Measurements from ENCODE around the gene REEP3.
"Not testable (repeated sequence)": the region's sequence is repeated elsewhere in the genome, so short reads cannot be mapped to it uniquely, and the experiment has no call there.

Gene REEP3

DNA sequence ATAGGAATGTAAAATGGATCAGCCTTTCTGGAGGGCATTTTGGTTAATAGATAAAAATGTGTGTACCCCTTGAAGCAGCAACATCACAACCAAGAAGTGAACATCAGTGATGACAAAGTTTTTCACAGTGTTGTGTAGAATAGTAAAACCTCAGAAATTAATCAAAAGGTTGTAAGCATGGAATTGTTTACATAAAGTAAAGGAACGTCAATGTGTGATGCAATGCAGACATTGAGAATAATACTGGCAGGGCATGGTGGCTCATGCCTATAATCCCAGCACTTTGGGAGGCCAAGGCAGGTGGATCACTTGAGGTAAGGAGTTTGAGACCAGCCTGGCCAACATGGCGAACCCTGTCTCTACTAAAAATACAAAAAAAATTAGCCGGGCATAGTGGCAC lies 43.5 kb downstream of the REEP3 start:
- not testable (repeated sequence) for H3K27ac Mint-ChIP-seq; H3K27me3 Mint-ChIP-seq; H3K36me3 Mint-ChIP-seq (ENCODE audit: insufficient read depth); DNase-seq; H3K9me3 Mint-ChIP-seq; H3K4me3 Mint-ChIP-seq; ATAC-seq (replicated peaks)
- peaks cover 8 to 18% of the 10 kb centered on the region in 2 donors for H3K4me1 Mint-ChIP-seq (ENCODE audit: low read depth in 2 of 2)

DNA sequence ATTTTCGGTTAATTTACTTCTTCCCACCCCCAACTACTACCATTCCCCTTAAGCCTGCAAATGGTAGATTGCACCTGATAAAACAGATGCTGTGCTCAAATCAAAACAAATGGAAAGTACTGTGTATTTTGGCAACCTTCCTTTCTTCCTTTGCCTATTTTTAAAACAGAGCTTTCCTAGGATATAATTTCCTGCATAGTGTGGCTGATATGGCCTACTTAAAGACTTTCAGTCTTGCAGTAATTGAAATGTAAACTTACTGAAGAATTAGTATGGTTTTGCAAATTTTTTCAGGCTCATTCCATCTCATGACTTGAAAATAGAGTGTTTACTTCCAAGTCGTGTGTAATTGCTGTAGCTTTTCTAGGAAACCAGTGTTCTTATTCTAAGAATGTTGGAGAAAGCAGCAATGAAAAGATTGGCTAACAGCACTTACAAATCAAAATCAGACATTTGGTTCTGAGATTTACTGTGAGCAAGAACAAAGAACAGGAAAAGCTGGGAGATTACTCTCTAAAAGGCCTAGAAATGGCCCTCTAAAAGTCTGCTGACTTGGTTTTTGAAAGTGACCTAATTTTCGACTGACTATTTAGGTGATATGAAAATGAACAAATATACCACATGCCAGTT lies 52.0 kb downstream of the REEP3 start:
- peaks cover 7 to 9% of the 10 kb centered on the region in 2 donors for H3K4me1 Mint-ChIP-seq (ENCODE audit: low read depth in 2 of 2)

DNA sequence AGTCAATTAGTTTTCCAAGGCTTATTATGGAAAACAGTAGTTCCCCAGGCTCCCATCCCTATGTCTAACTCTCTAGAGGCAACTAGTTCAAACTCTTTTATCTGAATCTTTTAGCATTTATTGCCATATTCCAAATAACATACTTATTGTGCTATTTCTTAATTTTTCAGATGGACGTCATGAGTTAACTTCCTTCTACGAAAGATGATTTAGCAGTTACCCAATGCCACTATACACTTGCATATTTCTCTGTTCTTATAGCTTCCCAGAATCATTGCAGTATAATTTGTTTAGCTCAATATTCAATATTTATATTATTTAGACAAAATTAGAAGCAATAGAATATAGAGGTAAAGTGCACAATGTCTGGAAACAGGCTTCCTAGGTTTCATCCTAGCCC lies 52.8 kb downstream of the REEP3 start:
- no peaks in the 10 kb centered on the region for H3K36me3 Mint-ChIP-seq (ENCODE audit: insufficient read depth)
- no peak overlapping the region for H3K4me3 Mint-ChIP-seq
- DNase-seq (no peak), ATAC-seq (replicated peaks) (no peak)
- H3K9me3 Mint-ChIP-seq = no peaks in the 10 kb centered on the region
- H3K27me3 Mint-ChIP-seq = no peaks in the 10 kb centered on the region
- peaks cover 7 to 9% of the 10 kb centered on the region in 2 donors for H3K4me1 Mint-ChIP-seq (ENCODE audit: low read depth in 2 of 2)
- peak overlapping the region in 1 of 2 donors; percentile 66 for H3K27ac Mint-ChIP-seq

More for the DNA sequence above, 52.0 kb downstream of the REEP3 start:
- ATAC-seq (replicated peaks) (peak; percentile 49), DNase-seq (no peak)
- Mint-ChIP-seq H3K4me3 (no peak overlapping the region), H3K36me3 (ENCODE audit: insufficient read depth) (no peaks in the 10 kb centered on the region), H3K27ac (peak overlapping the region; percentile 66 to 82), H3K9me3 (no peaks in the 10 kb centered on the region), H3K27me3 (no peaks in the 10 kb centered on the region)

DNA sequence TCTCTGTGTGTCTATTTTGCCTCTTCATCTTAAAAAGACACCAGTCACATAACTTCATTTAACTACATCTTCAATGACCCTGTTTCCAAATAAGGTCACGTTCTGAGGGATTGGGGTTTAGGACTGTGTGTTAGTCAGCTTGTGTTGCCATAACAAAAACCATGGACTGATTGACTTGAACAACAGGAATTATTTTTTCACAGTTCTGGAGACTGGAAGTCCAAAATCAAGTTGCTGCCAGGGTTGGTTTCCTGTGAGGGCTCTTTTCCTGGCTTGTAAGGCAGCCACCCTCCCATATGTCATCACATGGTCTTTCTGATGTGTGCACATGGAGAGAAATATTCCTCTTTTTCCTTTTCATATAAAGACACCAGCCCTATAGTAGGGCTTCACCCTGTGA lies 55.3 kb downstream of the REEP3 start:
- Mint-ChIP-seq H3K4me3 (no peak overlapping the region), H3K36me3 (ENCODE audit: insufficient read depth) (no peaks in the 10 kb centered on the region), H3K27ac (peak overlapping the region in 1 of 2 donors; percentile 41), H3K4me1 (ENCODE audit: low read depth in 2 of 2) (peaks cover 7 to 9% of the 10 kb centered on the region in 2 donors), H3K9me3 (no peaks in the 10 kb centered on the region), H3K27me3 (no peaks in the 10 kb centered on the region)
- DNase-seq = no peak
- ATAC-seq (replicated peaks) = no peak

DNA sequence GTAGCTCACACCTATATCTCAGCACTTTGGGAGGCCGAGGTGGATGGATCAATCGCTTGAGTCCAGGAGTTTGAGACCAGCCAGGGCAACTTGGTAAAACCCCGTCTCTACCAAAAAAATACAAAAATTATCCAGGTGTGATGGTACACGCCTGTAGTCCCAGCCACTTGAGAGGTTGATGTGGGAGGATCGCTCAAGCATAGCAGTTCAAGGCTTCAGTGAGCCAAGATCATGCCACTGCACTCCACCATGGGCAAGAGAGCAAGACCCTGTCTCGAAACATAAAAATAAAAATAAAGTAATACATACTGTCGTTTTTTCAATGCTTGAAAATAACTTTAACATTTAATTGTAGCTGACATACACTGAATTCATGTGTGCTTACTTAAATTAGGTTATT lies 57.3 kb downstream of the REEP3 start:
- no peak for ATAC-seq (replicated peaks)
- H3K27ac Mint-ChIP-seq = no peak overlapping the region

DNA sequence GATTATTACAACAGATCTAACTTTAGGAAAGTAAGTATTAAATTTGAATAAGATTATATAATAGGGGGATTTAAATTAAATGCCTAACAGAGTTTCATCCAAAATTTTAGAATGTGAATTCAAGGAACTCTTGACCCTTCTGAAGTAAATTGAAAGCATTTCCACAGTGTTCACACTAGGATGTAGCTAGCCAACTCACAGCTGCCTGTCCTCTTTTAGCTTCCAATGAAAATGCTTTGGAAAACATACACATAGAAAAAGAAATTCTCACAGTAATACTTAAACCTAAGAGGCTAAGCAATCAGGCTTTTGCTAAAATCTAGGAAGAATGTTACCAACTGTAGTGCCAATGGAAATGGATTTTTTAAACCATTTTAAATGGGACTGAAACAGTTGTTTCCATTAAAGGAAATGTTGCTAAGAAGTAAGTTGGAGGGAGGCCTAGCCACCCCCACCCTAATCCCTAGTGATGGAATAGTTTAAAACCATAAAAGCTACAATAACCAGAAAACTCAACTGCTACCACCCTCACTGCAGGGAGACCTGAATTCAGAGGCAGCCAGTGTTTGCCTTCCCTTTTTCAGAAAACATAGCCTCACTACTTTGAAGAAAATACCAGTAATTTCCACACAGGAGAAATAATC lies 58.3 kb downstream of the REEP3 start:
- Mint-ChIP-seq H3K4me3 (no peak overlapping the region), H3K27me3 (no peaks in the 10 kb centered on the region), H3K4me1 (ENCODE audit: low read depth in 2 of 2) (peaks cover under 1 to 3% of the 10 kb centered on the region in 2 donors), H3K36me3 (ENCODE audit: insufficient read depth) (no peaks in the 10 kb centered on the region), H3K9me3 (no peaks in the 10 kb centered on the region), H3K27ac (no peak overlapping the region)
- DNase-seq (no peak), ATAC-seq (replicated peaks) (no peak)

More for the DNA sequence above, 57.3 kb downstream of the REEP3 start:
- Mint-ChIP-seq H3K9me3 (no peaks in the 10 kb centered on the region), H3K27me3 (no peaks in the 10 kb centered on the region), H3K4me3 (no peak overlapping the region), H3K4me1 (ENCODE audit: low read depth in 2 of 2) (peaks cover under 1 to 3% of the 10 kb centered on the region in 2 donors), H3K36me3 (ENCODE audit: insufficient read depth) (no peaks in the 10 kb centered on the region)
- DNase-seq = no peak

DNA sequence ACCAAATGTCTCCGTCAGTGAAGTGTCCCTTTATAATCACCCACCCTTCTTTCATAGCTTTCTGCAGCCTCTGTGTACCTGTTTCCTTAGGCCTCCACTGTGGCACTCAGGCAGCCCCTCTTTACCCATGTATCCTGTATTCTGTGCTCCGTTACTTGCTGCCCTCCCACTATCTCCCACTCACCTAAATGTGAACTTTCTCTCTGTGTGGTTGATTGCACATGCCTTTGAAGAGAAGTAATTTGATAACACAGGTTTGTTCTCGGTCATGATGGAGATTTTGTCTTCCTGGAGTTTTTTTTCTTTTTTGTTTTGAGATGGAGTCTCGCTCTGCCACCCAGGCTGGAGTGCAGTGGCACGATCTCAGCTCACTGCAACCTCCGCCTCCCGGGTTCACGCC lies 61.5 kb downstream of the REEP3 start:
- H3K4me1 Mint-ChIP-seq (ENCODE audit: low read depth in 2 of 2) = peaks cover 3 to 4% of the 10 kb centered on the region in 2 donors
- DNase-seq = no peak
- no peak overlapping the region for H3K4me3 Mint-ChIP-seq
- no peak overlapping the region for H3K27ac Mint-ChIP-seq
- no peak for ATAC-seq (replicated peaks)
- H3K9me3 Mint-ChIP-seq = no peaks in the 10 kb centered on the region
- H3K27me3 Mint-ChIP-seq = no peaks in the 10 kb centered on the region
- H3K36me3 Mint-ChIP-seq (ENCODE audit: insufficient read depth) = no peaks in the 10 kb centered on the region

DNA sequence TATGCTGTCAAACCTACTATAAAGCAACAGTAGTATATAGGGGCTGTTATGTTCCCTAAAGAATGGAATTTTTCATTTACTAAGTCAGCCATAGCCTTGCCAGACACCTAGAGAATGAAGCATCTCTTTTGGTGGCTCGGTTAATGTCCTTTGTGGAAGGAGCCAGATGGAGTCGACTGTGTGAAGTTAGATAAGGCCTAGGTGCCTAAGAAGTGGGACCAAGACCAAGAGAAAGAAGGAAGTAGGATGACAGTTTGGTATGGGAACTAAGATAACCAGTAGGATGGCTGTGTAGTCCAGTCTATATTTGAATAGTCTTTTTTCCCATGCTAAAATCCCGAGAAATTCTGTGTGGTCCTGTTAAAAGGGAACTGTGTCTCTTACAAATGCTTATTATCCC lies 62.2 kb downstream of the REEP3 start:
- no peaks in the 10 kb centered on the region for H3K27me3 Mint-ChIP-seq
- H3K36me3 Mint-ChIP-seq (ENCODE audit: insufficient read depth) = no peaks in the 10 kb centered on the region
- DNase-seq (no peak), ATAC-seq (replicated peaks) (no peak)
- H3K27ac Mint-ChIP-seq = no peak overlapping the region
- no peaks in the 10 kb centered on the region for H3K9me3 Mint-ChIP-seq
- H3K4me1 Mint-ChIP-seq (ENCODE audit: low read depth in 2 of 2) = peaks cover 3 to 4% of the 10 kb centered on the region in 2 donors
- no peak overlapping the region for H3K4me3 Mint-ChIP-seq

DNA sequence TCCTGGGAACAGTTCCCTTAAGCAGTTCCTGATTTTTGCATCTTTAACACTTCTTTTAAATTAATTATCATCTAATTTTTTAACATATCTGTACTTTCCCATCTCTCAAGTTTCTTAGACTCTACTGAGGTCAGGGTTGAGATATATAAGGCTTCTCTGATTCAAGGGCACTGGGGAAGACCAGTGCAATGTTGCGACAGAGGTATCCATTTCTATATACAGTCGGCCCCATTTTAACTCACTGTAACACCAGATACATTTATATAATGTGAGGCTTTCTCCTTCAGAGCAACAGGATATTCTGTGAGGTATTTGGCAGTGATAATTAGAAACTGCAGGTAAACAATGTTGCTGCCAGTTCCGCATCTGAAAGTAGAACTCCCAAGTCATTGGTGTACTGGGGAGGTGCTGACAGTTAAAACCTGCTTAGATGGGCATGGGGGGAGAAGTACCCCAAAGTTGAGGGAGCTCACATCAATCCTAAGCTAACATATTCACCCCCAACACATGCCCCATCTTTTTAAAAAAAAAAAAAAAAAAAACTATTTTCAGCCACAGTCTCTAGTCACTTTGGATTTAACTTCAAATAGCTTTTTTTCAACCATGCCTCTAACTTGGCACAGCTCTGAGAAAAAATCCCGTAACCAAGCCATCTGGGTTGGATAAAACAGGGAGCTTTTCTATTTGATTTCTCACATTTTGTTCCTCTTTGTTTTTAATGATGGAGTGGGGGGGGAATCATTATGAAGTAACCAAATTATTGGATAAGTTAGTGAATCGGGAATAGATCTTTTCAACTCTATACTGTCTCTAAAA lies 62.9 kb downstream of the REEP3 start:
- Mint-ChIP-seq H3K4me1 (ENCODE audit: low read depth in 2 of 2) (peaks cover 3 to 4% of the 10 kb centered on the region in 2 donors), H3K4me3 (no peak overlapping the region), H3K9me3 (no peaks in the 10 kb centered on the region), H3K27me3 (no peaks in the 10 kb centered on the region), H3K36me3 (ENCODE audit: insufficient read depth) (no peaks in the 10 kb centered on the region), H3K27ac (peak overlapping the region in 1 of 2 donors; percentile 55)
- ATAC-seq (replicated peaks) = no peak
- no peak for DNase-seq

DNA sequence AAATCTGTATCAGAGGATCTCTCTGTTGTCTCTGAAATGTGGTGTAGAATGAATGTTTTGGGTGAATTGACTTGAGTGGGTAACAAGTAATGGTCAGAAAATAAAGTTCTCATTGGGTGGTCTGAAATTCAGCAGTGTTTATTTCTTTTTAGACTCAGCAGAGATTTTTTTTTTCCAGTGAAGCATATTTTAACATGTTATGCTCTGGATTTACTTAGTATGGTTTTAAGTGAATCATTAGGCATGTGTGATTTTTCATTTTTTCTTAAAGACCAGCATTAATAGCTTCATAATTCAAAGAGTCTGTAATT lies 63.5 kb downstream of the REEP3 start:
- H3K36me3 Mint-ChIP-seq (ENCODE audit: insufficient read depth) = no peaks in the 10 kb centered on the region
- no peaks in the 10 kb centered on the region for H3K9me3 Mint-ChIP-seq
- no peaks in the 10 kb centered on the region for H3K27me3 Mint-ChIP-seq
- H3K27ac Mint-ChIP-seq = peak overlapping the region in 1 of 2 donors; percentile 55
- H3K4me1 Mint-ChIP-seq (ENCODE audit: low read depth in 2 of 2) = peaks cover 3 to 8% of the 10 kb centered on the region in 2 donors
- DNase-seq (no peak), ATAC-seq (replicated peaks) (no peak)
- H3K4me3 Mint-ChIP-seq = no peak overlapping the region

DNA sequence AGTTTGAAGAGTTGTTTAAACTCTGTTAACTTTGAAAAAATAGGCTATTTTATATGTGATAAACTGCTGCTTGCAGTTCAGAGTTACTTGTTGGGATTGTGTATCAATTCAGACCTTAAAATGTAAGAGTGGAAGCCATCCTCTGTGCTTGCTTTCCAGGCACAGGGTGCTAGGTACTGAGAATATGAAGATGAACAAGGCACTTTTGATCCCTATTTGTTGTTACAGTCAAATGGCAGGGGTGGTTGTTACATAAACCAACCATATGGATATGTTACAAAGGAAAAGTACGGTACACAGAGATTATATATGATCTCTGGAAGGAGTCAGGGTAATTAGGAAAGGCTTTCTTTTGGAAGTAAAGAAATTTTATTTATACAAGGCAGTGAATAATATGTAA lies 63.8 kb downstream of the REEP3 start:
- Mint-ChIP-seq H3K27ac (peak overlapping the region in 1 of 2 donors; percentile 55), H3K4me1 (ENCODE audit: low read depth in 2 of 2) (peaks cover 3 to 8% of the 10 kb centered on the region in 2 donors), H3K9me3 (no peaks in the 10 kb centered on the region), H3K27me3 (no peaks in the 10 kb centered on the region), H3K36me3 (ENCODE audit: insufficient read depth) (no peaks in the 10 kb centered on the region), H3K4me3 (no peak overlapping the region)
- DNase-seq (no peak), ATAC-seq (replicated peaks) (no peak)

DNA sequence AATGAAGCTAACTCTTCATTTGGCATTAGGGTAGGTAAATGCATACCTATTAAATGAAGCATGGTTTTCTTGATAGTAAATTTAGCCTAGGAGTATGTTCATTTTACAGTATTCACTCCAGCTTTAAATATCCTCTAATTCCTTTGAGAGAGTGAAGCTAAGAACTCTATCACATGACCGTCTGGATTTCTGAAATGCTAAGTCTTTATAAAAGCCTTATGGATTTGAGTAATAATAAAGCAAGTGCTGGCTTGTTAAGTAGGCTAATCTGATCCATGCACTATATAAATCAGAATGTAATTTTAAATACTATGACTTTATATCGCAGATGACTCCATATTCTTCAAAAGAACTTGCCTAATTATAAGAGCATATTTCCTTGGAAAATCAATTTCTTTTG lies 64.8 kb downstream of the REEP3 start:
- DNase-seq = no peak
- Mint-ChIP-seq H3K4me3 (no peak overlapping the region), H3K36me3 (ENCODE audit: insufficient read depth) (no peaks in the 10 kb centered on the region), H3K9me3 (no peaks in the 10 kb centered on the region), H3K27me3 (no peaks in the 10 kb centered on the region), H3K4me1 (ENCODE audit: low read depth in 2 of 2) (peaks cover 3 to 8% of the 10 kb centered on the region in 2 donors), H3K27ac (no peak overlapping the region)
- ATAC-seq (replicated peaks) = no peak

DNA sequence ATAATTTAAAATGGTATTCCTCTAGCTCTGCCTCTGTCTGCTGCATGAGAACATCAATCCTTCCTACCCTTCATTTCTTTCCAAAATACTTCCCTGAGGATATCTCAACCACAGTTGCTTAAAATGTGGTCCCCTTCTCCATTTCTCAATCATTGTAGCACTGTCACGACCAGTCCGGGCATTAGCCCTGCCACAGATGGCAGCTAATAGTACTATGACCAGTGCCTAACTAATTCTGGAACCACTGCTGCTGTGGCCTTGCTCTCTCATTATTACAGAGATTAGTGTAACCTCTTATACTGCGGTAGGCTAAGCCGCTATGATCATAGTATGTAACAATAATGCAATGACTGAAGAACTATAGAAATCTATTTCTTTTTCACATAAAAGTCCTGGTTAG lies 66.0 kb downstream of the REEP3 start:
- Mint-ChIP-seq H3K27ac (no peak overlapping the region), H3K4me1 (ENCODE audit: low read depth in 2 of 2) (peaks cover 3 to 8% of the 10 kb centered on the region in 2 donors), H3K4me3 (no peak overlapping the region), H3K27me3 (no peaks in the 10 kb centered on the region), H3K36me3 (ENCODE audit: insufficient read depth) (no peaks in the 10 kb centered on the region), H3K9me3 (no peaks in the 10 kb centered on the region)
- no peak for ATAC-seq (replicated peaks)
- no peak for DNase-seq

Data from effector memory CD8-positive, alpha-beta T cell (primary cell).